HCT116 (cell line): Measurements from ENCODE around the gene TEP1. TPM values are rescaled to one million over a fixed set of nuclear protein-coding genes. Genes with fewer than 3 reads are reported as not detected.

Experiments used
- ATAC-seq: fragments of 200-7000 bp; cut with Tn5 transposase; 2 replicates; pipeline ENCODE4 v1.9.1; 2020; ENCODE audit warnings: mild to moderate bottlenecking, moderate library complexity
- BruUV-seq: library from RNA; stranded (reverse); fragments of 400-500 nt; replicated peaks from 2 replicates; lab custom pipeline; 2021; lab: Mats Ljungman, UMichigan
- CTCF ChIA-PET: fragments of 300-600 bp; sonication (Branson Sonifier 250); formaldehyde crosslinking; loops from one replicate; lab custom pipeline; 2021; ENCODE audit warnings: antibody characterized with exemption; lab: Charles Lee
- POLR2A ChIA-PET: fragments of 300-600, 350-600 bp; sonication (Branson Sonifier 250); formaldehyde crosslinking; loops from one replicate; lab custom pipeline; 2021; ENCODE audit warnings: antibody characterized with exemption; lab: Charles Lee
- RAD21 ChIA-PET, 2 experiments: fragments of 300-600 bp; sonication (Branson Sonifier 250); formaldehyde crosslinking; loops; one replicate each; lab custom pipeline; 2023; ENCODE audit warnings: low total read pairs in 2 of 2; ENCODE audit not compliant: uncharacterized antibody in 2 of 2, unreplicated experiment in 2 of 2, low non-redundant PET in 1 of 2; lab: Charles Lee
- DNase-seq: peaks from one replicate; pipeline ENCODE4 v3.0.0-alpha.2; 2010; ENCODE audit warnings: low read depth, low spot score
- H2AFZ ChIP-seq: fragments of 200-600 bp; shearing (Covaris generic), sonication (generic); 2 replicates; pipeline ENCODE4 v1.6.1; 2017; ENCODE audit warnings: low read depth, mixed run types, mixed read lengths, antibody characterized with exemption, low read length; ENCODE audit not compliant: poor library complexity, severe bottlenecking
- H3K27ac ChIP-seq: 2 replicates; pipeline ENCODE4 v1.5.1; 2012; ENCODE audit warnings: low read depth, low read length
- H3K27me3 ChIP-seq: fragments of 200-600 bp; sonication (generic); 2 replicates; pipeline ENCODE4 v1.6.1; 2016; ENCODE audit warnings: mixed run types, low read length, mixed read lengths; ENCODE audit not compliant: insufficient read depth
- H3K36me3 ChIP-seq, 2 experiments: fragments of 200-500 bp in 1 of 2; fragments of 200-600 bp in 1 of 2; sonication (Bioruptor generic) in 1 of 2; sonication (generic) in 1 of 2; 2 replicates each; pipeline versions ENCODE4 v1.5.1 to v1.6.1; 2014 to 2016; ENCODE audit warnings: low read length in 2 of 2, inconsistent platforms in 1 of 2, mixed read lengths in 1 of 2, mixed run types in 1 of 2; ENCODE audit not compliant: insufficient read depth in 2 of 2, control insufficient read depth in 1 of 2
- H3K4me1 ChIP-seq, 2 experiments: fragments of 200-600 bp in 1 of 2; sonication (generic) in 1 of 2; 2 replicates each; pipeline versions ENCODE4 v1.5.1 to v1.6.1; 2012 to 2017; ENCODE audit warnings: low read length in 2 of 2, inconsistent platforms in 1 of 2, mild to moderate bottlenecking in 1 of 2, mixed read lengths in 1 of 2, mixed run types in 1 of 2, moderate library complexity in 1 of 2; ENCODE audit not compliant: insufficient read depth in 2 of 2, control insufficient read depth in 1 of 2
- H3K4me2 ChIP-seq: fragments of 200-600 bp; sonication (generic); 2 replicates; pipeline ENCODE4 v1.6.1; 2017; ENCODE audit warnings: mixed run types, low read length, mixed read lengths
- H3K4me3 ChIP-seq, 2 experiments: fragments of 200-600 bp in 1 of 2; sonication (generic) in 1 of 2; replicated peaks in 1 of 2; 2 replicates each; pipeline ENCODE4 v1.5.1; 2011 to 2016; ENCODE audit warnings: low read length in 2 of 2, control low read depth in 1 of 2, low read depth in 1 of 2, mild to moderate bottlenecking in 1 of 2, mixed read lengths in 1 of 2, mixed run types in 1 of 2
- H3K79me2 ChIP-seq: fragments of 200-600 bp; sonication (generic); 2 replicates; pipeline ENCODE4 v1.6.1; 2017; ENCODE audit warnings: mild to moderate bottlenecking, mixed run types, low read length, moderate library complexity, mixed read lengths; ENCODE audit not compliant: insufficient read depth
- H3K9ac ChIP-seq: fragments of 200-600 bp; sonication (generic); 2 replicates; pipeline ENCODE4 v1.6.1; 2016; ENCODE audit warnings: low read length, mixed read lengths
- H3K9me2 ChIP-seq: fragments of 200-600 bp; sonication (generic), shearing (Covaris generic); 2 replicates; pipeline ENCODE4 v1.6.1; 2017; ENCODE audit warnings: mixed run types, mild to moderate bottlenecking, moderate library complexity; ENCODE audit not compliant: insufficient read depth
- H3K9me3 ChIP-seq, 2 experiments: fragments of 200-500 bp in 1 of 2; fragments of 200-600 bp in 1 of 2; sonication (Bioruptor generic) in 1 of 2; sonication (generic) in 1 of 2; 2 replicates each; pipeline ENCODE4 v1.6.1; 2014 to 2017; ENCODE audit warnings: low read length in 2 of 2, mixed read lengths in 2 of 2, inconsistent platforms in 1 of 2, low read depth in 1 of 2, mild to moderate bottlenecking in 1 of 2, mixed run types in 1 of 2, moderate library complexity in 1 of 2; ENCODE audit not compliant: control insufficient read depth in 1 of 2, insufficient read depth in 1 of 2
- H4K20me1 ChIP-seq: fragments of 200-600 bp; sonication (generic), shearing (Covaris generic); 2 replicates; pipeline ENCODE4 v1.6.1; 2017; ENCODE audit warnings: mixed run types, mild to moderate bottlenecking, moderate library complexity; ENCODE audit not compliant: insufficient read depth
- CBX3 ChIP-seq: IDR thresholded peaks from 2 replicates; pipeline ENCODE4 v1.6.1; 2012; ENCODE audit warnings: low read depth
- CEBPB ChIP-seq: IDR thresholded peaks from 2 replicates; pipeline ENCODE4 v1.6.1; 2012; ENCODE audit warnings: low read depth
- EGR1 ChIP-seq: IDR thresholded peaks from 2 replicates; pipeline ENCODE4 v1.6.1; 2012; ENCODE audit warnings: low read depth
- ELF1 ChIP-seq: IDR thresholded peaks from 2 replicates; pipeline ENCODE4 v1.6.1; 2012; ENCODE audit warnings: low read depth, borderline replicate concordance
- EZH2phosphoT487 ChIP-seq: fragments of 200-600 bp; IDR thresholded peaks from 2 replicates; pipeline ENCODE4 v1.6.1; 2018; ENCODE audit warnings: antibody characterized with exemption, borderline replicate concordance
- JUND ChIP-seq: IDR thresholded peaks from 2 replicates; pipeline ENCODE4 v1.6.1; 2012
- POLR2A ChIP-seq: IDR thresholded peaks from 2 replicates; pipeline ENCODE4 v1.7.0; 2011; ENCODE audit warnings: borderline replicate concordance; ENCODE audit not compliant: insufficient read depth, insufficient read length; ENCODE audit errors: extremely low read depth
- POLR2AphosphoS5 ChIP-seq: IDR thresholded peaks from 2 replicates; pipeline ENCODE4 v1.6.1; 2011; ENCODE audit warnings: mild to moderate bottlenecking, low read depth, low read length, moderate library complexity
- RAD21 ChIP-seq: IDR thresholded peaks from 2 replicates; pipeline ENCODE4 v1.6.1; 2012; ENCODE audit warnings: low read depth, mild to moderate bottlenecking
- REST ChIP-seq: IDR thresholded peaks from 2 replicates; pipeline ENCODE4 v1.6.1; 2012; ENCODE audit warnings: low read depth
- SIN3A ChIP-seq: IDR thresholded peaks from 2 replicates; pipeline ENCODE4 v1.6.1; 2012; ENCODE audit warnings: low read depth
- SP1 ChIP-seq: IDR thresholded peaks from 2 replicates; pipeline ENCODE4 v1.6.1; 2012; ENCODE audit warnings: low read depth
- SRF ChIP-seq: IDR thresholded peaks from 2 replicates; pipeline ENCODE4 v1.6.1; 2012; ENCODE audit warnings: low read depth
- YY1 ChIP-seq: IDR thresholded peaks from 2 replicates; pipeline ENCODE4 v1.6.1; 2011; ENCODE audit warnings: low read length, low read depth, moderate library complexity, mild to moderate bottlenecking; ENCODE audit not compliant: insufficient replicate concordance; ENCODE audit errors: extremely low read depth
- ZBTB33 ChIP-seq: IDR thresholded peaks from 2 replicates; pipeline ENCODE4 v1.6.1; 2011; ENCODE audit warnings: mild to moderate bottlenecking, low read length, moderate library complexity; ENCODE audit not compliant: insufficient replicate concordance; ENCODE audit errors: extremely low read depth
- ZFX ChIP-seq: fragments of 450-650 bp; IDR thresholded peaks from 2 replicates; pipeline ENCODE4 v1.6.1; 2017
- ZNF274 ChIP-seq: fragments of 200-500 bp; sonication (Bioruptor generic); IDR thresholded peaks from 2 replicates; pipeline ENCODE4 v1.6.1; 2014; ENCODE audit warnings: mild to moderate bottlenecking, low read depth, low read length, inconsistent platforms
- intact Hi-C: fragments of 100-400 bp; cut with micrococcal nuclease; formaldehyde crosslinking; loops from 2 replicates; pipeline ENCODE4 v1.10.0; 2022
- total RNA-seq: library from RNA; stranded (reverse); gene quantifications from one replicate; pipeline ENCODE4 v1.2.1, GENCODE V29; 2021; ENCODE audit not compliant: unreplicated experiment

The TEP1 gene
- total RNA-seq, 1 experiment from 2014 or later, result 22.4 TPM

GRCh38 chr14:20424851-20425250 lies 11.6 kb upstream of the TEP1 start:
- no peak for TF ChIP-seq ELF1
- no peak for TF ChIP-seq POLR2A
- no peak for TF ChIP-seq EGR1
- TF ChIP-seq CBX3, result no peak
- TF ChIP-seq RAD21, result no peak
- no peak for TF ChIP-seq REST
- TF ChIP-seq, all 23 proteins: peak for 0
- no TSS peak for BruUV-seq
- Histone ChIP-seq H3K4me2 (no peak overlapping the region), H3K4me1 (peaks cover 10 to 14% of the 10 kb centered on the region in 2 experiments), H3K9me3 (no peaks in the 10 kb centered on the region), H4K20me1 (no peaks in the 10 kb centered on the region), H3K79me2 (no peaks in the 10 kb centered on the region), H3K27me3 (no peaks in the 10 kb centered on the region), H3K4me3 (no peak overlapping the region), H3K9ac (no peak overlapping the region), H3K36me3 (no peaks in the 10 kb centered on the region), H2AFZ (no peak overlapping the region), H3K9me2 (no peaks in the 10 kb centered on the region), H3K27ac (no peak overlapping the region)
- RAD21 ChIA-PET, result no interaction called here
- no peak for ATAC-seq
- CTCF ChIA-PET, result interaction anchor here (1.3 to 2.0 kb wide), 2 partner anchors 9 to 10 kb away, joined by 4 to 8 read pairs; no protein-coding TSS in a partner anchor
- DNase-seq, result no peak
- POLR2A ChIA-PET, result interaction anchor here (1.0 to 1.7 kb wide), 3 partner anchors 9 to 36 kb away, joined by 4 to 6 read pairs (median 4); partner anchors contain the start of genes APEX1 and PIP4P1
- intact Hi-C loops, result no loop called here

- Histone ChIP-seq H3K27me3 (no peaks in the 10 kb centered on the region), H3K79me2 (no peaks in the 10 kb centered on the region), H3K36me3 (no peaks in the 10 kb centered on the region), H3K4me2 (no peak overlapping the region), H4K20me1 (no peaks in the 10 kb centered on the region), H3K9me3 (no peaks in the 10 kb centered on the region), H3K27ac (no peak overlapping the region), H3K4me1 (peaks cover 7 to 12% of the 10 kb centered on the region in 2 experiments), H2AFZ (no peak overlapping the region), H3K4me3 (no peak overlapping the region), H3K9me2 (no peaks in the 10 kb centered on the region), H3K9ac (no peak overlapping the region)
- CTCF ChIA-PET, result no interaction called here
- DNase-seq (no peak), ATAC-seq (no peak)
- RAD21 ChIA-PET, result no interaction called here
- intact Hi-C loops, result no loop called here
- POLR2A ChIA-PET, result interaction anchor here (2.1 kb wide), 1 partner anchor 80 kb away, joined by 7 read pairs; the partner anchor contains the start of gene PARP2
- no TSS peak for BruUV-seq
- TF ChIP-seq JUND (no peak), RAD21 (no peak), EZH2phosphoT487 (no peak), CEBPB (no peak), POLR2AphosphoS5 (no peak), ZBTB33 (no peak), ZNF274 (no peak), YY1 (no peak), SIN3A (no peak), ELF1 (no peak), ZFX (no peak), SP1 (no peak), SRF (no peak)
Measured at GRCh38 chr14:20422886-20423285, 9.6 kb upstream of the TEP1 start.
